ENCODE measurements around the gene BFSP2.

Gene BFSP2

GRCh38 chr3:133371181-133371580 is 28.7 kb upstream of the BFSP2 start:
- no peak for TF ChIP-seq CTCF (IDR thresholded peaks at IDR 0.05; ENCODE audit: low read depth, low read length, missing control alignments)
- H3K27ac ChIP-seq = no peak overlapping the region
- in situ Hi-C loops (cut with HindIII; ENCODE audit: low pct_ligation_motif_present, low sequenced_read_pairs) = no loop called here
- DNase-seq = no peak
- H3K4me3 ChIP-seq (ENCODE audit: low read depth, low read length) = no peak overlapping the region
- no peaks in the 10 kb centered on the region for H3K36me3 ChIP-seq (replicated peaks)
- no peaks in the 10 kb centered on the region for H3K27me3 ChIP-seq (replicated peaks)

GRCh38 chr3:133371676-133372075 is 28.2 kb upstream of the BFSP2 start:
- no peak for TF ChIP-seq CTCF (IDR thresholded peaks at IDR 0.05; ENCODE audit: low read depth, low read length, missing control alignments)
- no peak overlapping the region for H3K27ac ChIP-seq
- in situ Hi-C loops (cut with HindIII; ENCODE audit: low pct_ligation_motif_present, low sequenced_read_pairs) = no loop called here
- no peak overlapping the region for H3K4me3 ChIP-seq (ENCODE audit: low read depth, low read length)
- H3K36me3 ChIP-seq (replicated peaks) = no peaks in the 10 kb centered on the region
- no peaks in the 10 kb centered on the region for H3K27me3 ChIP-seq (replicated peaks)
- DNase-seq = no peak

- in situ Hi-C loops (cut with HindIII; ENCODE audit: low pct_ligation_motif_present, low sequenced_read_pairs) = loop anchor here (25.0 kb wide), 2 partner anchors 338 to 638 kb away; partner anchors contain the start of gene TMEM108
- peak; percentile 73 for DNase-seq
- Histone ChIP-seq H3K4me3 (ENCODE audit: low read depth, low read length) (no peak overlapping the region), H3K27me3 (replicated peaks) (no peaks in the 10 kb centered on the region), H3K36me3 (replicated peaks) (no peaks in the 10 kb centered on the region), H3K27ac (no peak overlapping the region)
- no peak for TF ChIP-seq CTCF (IDR thresholded peaks at IDR 0.05; ENCODE audit: low read depth, low read length, missing control alignments)
Observed at GRCh38 chr3:133374708-133375402, 25.0 kb upstream of the BFSP2 start.

DNA sequence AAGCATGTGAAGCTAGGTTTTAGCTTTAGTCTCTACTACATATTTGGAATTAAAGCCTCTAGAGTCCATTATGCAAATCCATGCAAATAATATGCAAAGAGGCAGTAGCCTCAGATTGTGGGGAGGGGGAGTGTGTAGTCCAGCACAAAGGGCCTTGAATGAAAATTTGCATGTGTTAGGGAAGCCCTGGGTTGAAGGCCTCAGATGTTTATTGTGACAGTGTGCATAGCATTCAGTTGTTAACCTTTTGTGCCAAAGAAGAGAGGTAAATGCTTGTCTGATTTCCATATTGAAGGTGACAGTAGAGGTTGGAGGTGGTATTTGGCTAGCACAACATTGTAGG is 24.5 kb upstream of the BFSP2 start:
- DNase-seq = no peak
- no peaks in the 10 kb centered on the region for H3K27me3 ChIP-seq (replicated peaks)
- H3K4me3 ChIP-seq (ENCODE audit: low read depth, low read length) = no peak overlapping the region
- no peak for TF ChIP-seq CTCF (IDR thresholded peaks at IDR 0.05; ENCODE audit: low read depth, low read length, missing control alignments)
- no peak overlapping the region for H3K27ac ChIP-seq
- in situ Hi-C loops (cut with HindIII; ENCODE audit: low pct_ligation_motif_present, low sequenced_read_pairs) = loop anchor here (25.0 kb wide), 2 partner anchors 338 to 638 kb away; partner anchors contain the start of gene TMEM108
- H3K36me3 ChIP-seq (replicated peaks) = no peaks in the 10 kb centered on the region

GRCh38 chr3:133376810-133377209 is 23.0 kb upstream of the BFSP2 start:
- no peaks in the 10 kb centered on the region for H3K27me3 ChIP-seq (replicated peaks)
- H3K27ac ChIP-seq = no peak overlapping the region
- in situ Hi-C loops (cut with HindIII; ENCODE audit: low pct_ligation_motif_present, low sequenced_read_pairs) = loop anchor here (25.0 kb wide), 2 partner anchors 340 to 640 kb away; partner anchors contain the start of gene TMEM108
- peak; percentile 16 for DNase-seq
- H3K4me3 ChIP-seq (ENCODE audit: low read depth, low read length) = no peak overlapping the region
- TF ChIP-seq CTCF (IDR thresholded peaks at IDR 0.05; ENCODE audit: low read depth, low read length, missing control alignments) = peak; percentile 49
- H3K36me3 ChIP-seq (replicated peaks) = no peaks in the 10 kb centered on the region

GRCh38 chr3:133377396-133377795 is 22.5 kb upstream of the BFSP2 start:
- no peaks in the 10 kb centered on the region for H3K27me3 ChIP-seq (replicated peaks)
- H3K27ac ChIP-seq = no peak overlapping the region
- peak; percentile 78 for TF ChIP-seq CTCF (IDR thresholded peaks at IDR 0.05; ENCODE audit: low read depth, low read length, missing control alignments)
- H3K36me3 ChIP-seq (replicated peaks) = no peaks in the 10 kb centered on the region
- H3K4me3 ChIP-seq (ENCODE audit: low read depth, low read length) = no peak overlapping the region
- in situ Hi-C loops (cut with HindIII; ENCODE audit: low pct_ligation_motif_present, low sequenced_read_pairs) = loop anchor here (25.0 kb wide), 2 partner anchors 340 to 640 kb away; partner anchors contain the start of gene TMEM108
- peak; percentile 53 for DNase-seq
